HG02588 (cell line): Measurements from ENCODE around the gene BCAR1.
"Not testable (repeated sequence)": the region's sequence is repeated elsewhere in the genome, so short reads cannot be mapped to it uniquely, and the experiment has no call there.

ENCODE experiments used
- ATAC-seq: cut with Tn5 transposase; IDR thresholded peaks from one replicate; pipeline ENCODE4 v1.9.1; 2021; ENCODE audit warnings: mild to moderate bottlenecking, moderate library complexity; ENCODE audit not compliant: unreplicated experiment

BCAR1 gene

GRCh38 chr16:75256696-75257343 is 5.4 kb upstream of the BCAR1 start:
- ATAC-seq: no peak

DNA sequence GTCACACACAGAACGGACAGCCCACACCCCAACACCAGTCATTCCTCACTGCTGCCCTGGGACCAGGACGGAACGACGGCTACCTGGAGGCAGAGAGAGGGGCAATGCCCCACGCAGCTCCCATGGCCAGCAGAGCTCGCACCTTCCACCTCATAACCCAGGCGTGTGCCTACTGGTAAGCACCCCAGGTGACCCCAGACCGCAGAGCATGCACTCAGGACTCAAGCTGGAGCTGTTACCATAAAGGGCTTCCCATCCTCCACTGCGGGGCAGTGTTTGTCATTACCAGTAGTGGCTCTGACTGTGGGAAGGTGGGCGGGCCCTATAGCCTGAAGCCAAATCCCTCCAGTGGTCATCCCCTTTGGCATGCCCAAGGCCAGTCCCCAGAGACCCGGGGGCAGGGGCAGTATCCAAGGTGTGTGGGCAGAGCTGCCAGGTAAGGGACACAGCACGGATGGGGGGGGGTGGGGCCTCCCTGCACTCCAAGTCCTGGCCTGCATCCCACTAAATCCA is 4.7 kb upstream of the BCAR1 start:
- ATAC-seq: no peak

DNA sequence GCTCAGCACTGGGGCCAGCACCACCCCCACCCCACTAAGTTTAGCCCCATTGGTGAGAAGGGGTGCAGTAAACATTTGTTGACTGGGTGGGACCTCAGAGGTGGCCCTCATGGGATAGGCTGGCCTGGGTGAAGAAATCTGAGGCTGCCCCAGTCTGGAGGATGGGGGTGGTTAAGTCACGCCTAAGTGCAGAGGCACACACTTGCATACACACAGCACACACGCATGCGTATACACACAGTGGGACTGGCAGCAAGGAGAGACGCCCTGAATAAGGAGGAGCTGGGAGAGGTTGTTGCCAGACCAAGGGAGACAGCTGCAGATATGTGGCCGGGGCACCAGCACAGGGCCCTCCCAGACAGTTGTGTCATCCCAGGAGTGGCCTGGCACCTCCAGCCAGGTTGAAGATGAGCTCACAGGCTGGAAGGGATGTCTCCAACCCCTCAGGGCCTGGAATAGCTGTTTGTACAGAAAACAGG is 3.0 kb upstream of the BCAR1 start:
- no peak for ATAC-seq

GRCh38 chr16:75252946-75253911 is 1.8 kb upstream of the BCAR1 start:
- no peak for ATAC-seq

DNA sequence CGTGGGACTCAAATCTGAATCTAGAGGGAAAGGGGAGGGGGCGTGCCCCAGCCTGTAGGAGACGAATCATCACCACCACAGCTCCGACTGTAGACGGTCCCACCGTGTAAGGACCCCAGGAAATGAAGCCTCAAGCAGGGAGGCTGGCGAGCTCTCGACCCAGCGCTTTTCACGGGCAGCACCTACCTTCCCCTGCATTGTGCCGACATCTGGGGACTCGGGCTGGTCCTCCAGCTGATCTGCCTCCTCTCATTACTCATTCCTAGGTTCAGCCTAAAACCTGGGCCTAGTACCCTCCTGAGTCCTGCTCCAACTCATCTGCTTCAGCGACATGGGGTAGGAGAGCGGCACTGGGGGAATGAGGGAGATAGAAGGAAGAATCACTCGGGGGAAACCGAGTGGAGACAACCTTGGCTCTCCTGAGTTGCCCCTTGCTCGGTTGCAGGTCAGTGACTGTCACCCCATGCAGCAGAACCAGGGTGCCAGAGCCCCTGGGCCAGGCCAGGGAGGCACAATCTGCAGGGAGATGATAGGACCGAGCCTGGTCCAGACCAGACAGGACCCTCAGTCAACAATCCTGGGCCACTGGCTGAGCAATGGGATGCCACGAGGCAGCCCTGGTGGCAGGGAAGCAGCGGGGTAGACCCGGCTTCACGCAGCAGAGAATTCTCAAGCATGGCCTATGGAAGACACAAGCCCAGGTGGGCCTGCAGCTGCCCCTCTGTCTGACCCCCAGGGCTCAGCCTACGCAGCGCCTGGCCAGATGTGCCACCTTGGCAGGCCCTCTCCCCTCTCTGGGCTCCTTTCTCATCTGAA is 833 bp upstream of the BCAR1 start:
- ATAC-seq: no peak

GRCh38 chr16:75250809-75251279 is 580 bp downstream of the BCAR1 start:
- peak; percentile 31 for ATAC-seq

- no peak for ATAC-seq
These were observed 1.2 kb downstream of the BCAR1 start for GRCh38 chr16:75250089-75250808.

DNA sequence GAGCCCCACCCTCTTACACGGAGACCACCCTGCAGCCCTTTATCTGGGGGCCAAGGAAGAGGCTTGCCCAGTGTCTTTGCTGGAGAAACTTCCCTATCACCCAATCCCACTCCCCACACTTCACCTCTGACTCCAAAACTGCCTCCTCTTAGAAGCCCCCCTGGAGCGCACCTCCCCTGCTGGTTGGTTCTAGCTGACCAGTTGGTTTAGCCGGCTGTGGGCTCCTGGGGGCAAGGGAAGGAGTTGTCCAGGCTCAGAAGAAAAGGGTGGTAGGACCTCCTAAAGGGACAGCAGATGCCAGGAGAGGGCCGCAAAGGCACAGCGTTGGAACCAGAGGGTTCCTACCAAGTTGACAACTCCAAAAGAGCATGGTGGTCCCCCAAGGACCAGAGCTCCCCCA is 2.0 kb downstream of the BCAR1 start:
- ATAC-seq: no peak

DNA sequence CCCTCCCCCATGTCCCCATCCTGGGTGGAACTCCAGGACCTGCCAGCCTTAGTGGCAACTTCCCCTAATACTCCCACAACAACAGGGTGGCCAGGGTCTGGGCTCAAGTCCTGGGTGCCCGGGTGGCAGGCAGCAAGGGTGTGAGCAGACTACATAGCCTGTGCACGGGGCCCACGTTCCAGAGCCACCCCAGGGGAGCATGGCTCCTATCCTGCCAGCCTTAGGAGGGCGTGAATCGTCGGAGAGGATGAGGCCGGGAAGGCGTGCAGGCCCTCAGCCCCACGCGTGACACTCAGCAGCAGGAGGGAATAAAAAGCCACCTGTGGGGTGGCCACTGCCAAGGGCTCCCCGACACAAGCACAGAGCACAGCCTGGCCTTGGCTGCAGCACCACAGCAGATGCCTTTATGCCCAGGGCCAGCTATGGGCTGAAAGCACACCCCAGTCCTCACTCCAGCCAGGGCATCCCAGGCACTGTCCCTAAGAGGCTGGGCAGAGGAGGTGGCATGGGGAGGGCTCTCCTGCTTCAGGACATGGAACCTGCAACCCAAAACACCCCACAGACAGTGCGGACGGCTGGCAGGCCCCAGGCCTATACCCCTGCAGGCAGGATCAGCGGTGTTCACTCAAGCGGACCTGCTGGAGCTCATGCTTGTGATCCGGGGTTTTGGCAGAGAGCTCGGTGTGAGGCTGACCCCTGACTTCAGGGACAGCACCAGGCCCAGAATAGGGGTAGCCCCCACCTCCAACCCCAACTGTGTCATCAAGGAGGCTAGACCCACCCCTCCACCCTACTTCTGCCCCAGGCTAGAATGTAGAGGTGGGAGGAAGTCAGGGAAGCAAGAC is 2.7 kb downstream of the BCAR1 start:
- ATAC-seq: no peak

DNA sequence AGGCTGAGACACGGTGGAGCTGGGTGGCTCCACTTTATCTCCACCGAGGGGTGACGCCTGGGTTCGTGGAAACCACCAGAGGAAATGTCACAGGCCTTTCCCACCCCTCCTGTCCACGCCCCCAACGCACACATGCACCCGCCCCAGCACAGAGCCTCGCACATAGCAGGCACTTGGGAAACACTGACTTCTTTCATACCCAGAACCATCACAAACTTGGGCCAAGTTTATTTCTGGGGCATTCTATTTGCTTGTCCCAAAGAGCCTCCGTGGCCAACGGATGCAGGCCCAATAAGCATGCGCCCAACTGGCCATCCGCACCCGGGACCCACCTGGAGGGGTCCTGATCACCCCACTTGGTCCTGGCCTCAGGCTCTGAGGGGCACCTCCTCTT is 3.3 kb downstream of the BCAR1 start:
- no peak for ATAC-seq

DNA sequence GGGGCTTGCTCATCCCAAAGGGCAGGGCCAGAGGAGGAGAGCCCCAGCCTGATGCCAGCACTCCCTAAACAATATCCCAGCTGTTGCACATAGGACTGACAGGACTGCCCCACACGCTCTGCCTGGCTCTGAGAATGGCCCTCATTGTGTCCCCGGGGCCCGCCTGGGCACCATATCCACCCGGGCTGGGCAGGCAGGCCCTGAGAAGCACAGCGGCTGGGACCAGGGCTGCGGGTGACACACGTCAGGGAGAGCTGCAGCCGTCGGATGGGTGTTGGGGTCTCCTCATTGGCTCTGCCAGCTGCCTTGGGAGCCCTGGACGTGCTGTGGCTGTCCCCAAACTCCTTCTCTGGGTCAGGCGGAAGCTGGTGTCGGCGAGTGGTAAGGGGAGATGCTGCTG is 4.2 kb downstream of the BCAR1 start:
- ATAC-seq: no peak

- ATAC-seq: no peak
These were observed 4.8 kb downstream of the BCAR1 start for GRCh38 chr16:75246504-75247205.

- peak; percentile 39 for ATAC-seq
These were observed 6.3 kb downstream of the BCAR1 start for GRCh38 chr16:75244844-75245758.

- ATAC-seq: no peak
These were observed 7.1 kb downstream of the BCAR1 start for GRCh38 chr16:75244225-75244809.

DNA sequence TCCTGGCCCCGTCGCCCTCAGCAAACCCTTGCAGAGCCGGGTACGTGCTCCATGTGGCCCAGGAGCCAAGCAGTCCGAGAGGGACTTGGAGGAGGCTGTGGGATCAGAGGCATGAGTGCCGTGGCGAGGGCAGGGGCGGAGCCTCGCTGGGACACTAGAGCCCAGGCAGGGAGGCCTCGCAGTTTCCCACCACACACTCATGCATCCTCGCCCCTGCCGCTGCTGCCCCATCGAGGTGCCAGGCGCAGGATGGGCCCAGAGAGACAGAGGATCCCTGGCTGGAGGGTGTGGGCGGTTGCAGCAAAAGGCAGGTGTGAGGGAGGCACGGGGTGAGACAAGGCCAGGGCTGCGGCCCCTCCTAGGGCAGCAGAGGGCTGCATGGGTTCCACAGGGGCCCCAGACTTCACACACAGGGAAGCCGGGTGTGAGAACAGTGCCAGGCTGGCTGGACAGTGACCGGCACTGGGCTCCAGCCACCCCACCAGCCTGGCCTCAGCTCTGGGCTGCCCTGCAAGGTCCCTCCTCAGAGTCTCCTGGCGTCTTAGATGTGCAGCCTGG is 7.7 kb downstream of the BCAR1 start:
- no peak for ATAC-seq

DNA sequence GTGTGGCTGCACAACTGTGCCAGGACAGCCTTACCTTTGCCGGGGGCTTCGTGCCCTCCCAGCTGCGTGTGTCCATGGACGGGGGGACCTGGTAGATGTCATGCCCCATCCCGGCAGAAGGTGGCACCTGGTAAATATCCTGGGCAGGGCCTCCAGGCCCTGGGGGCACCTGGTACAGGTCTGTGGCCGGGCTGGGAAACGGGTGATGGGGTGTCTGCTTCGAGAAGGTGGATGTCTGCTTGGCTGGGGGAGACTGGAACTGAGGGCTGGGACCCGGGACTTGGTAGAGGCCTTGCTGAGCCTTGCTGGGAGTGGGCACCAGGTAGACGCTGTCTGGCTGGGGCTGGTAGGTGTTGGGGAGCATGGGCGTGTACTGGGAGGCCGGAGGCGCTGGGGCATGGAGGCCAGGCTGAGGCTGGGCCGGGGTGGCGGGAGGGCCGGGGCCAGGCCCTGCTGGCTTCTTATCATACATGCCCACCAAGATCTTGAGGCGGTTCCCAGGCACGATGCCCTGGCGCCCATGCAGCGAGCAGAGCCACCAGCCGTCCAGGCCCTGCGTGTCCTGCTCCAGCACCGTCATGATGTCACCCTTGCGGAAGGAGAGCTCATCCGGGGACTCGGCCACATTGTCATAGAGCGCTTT is 8.9 kb downstream of the BCAR1 start:
- ATAC-seq: not testable (repeated sequence)
